Measurements from ENCODE around the gene NAGA. TPM values are rescaled to one million over a fixed set of nuclear protein-coding genes. Genes with fewer than 3 reads are reported as not detected.

NAGA gene
- total RNA-seq, 4 donors from 2014 or later: 9.5 to 44.0 (median 28.8) TPM

DNA sequence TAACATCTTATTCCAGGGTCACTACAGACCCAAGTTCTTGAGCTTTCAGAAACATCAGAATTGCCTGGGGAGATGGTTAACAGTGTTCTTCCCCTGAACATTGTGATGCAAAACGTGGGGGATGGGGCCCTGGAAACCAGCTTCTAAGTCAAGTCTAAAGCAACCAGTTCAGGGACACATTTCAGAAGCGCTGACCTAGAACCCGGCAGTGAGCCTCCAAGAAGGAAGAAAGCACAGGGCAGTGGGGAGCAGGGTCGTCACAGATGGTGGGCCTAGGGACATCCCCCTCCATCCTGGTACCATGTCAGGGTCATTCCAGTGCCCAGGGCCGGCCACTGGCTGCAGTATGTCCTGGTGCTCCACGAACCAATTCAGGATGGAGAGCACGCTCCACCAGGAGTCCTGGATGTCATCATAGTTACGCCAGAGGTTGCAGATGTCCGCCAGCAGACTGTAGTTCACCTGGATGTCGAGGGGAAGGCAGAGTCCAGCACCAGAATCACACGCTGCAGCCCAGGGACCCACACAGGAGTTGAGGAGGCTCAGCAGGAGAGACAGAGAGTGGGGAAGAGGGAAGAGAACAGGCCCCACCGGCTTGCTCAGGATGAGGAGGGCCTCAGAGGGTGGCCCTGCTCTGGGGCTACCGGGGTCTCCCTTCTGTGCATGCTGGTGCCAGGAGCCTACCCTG, 5.0 kb downstream of the NAGA start:
- TF ChIP-seq POLR2A (IDR thresholded peaks at IDR 0.05) (no peak), CTCF (IDR thresholded peaks at IDR 0.05) (no peak)
- Histone ChIP-seq H3K9me3 (no peaks in the 10 kb centered on the region), H3K27me3 (no peaks in the 10 kb centered on the region), H3K36me3 (no peaks in the 10 kb centered on the region), H3K4me3 (no peak overlapping the region), H3K27ac (no peak overlapping the region), H3K4me1 (peaks cover 0 to 5% of the 10 kb centered on the region in 2 donors)
- no peak for DNase-seq
- intact Hi-C loops (cut with DNase I; ENCODE audit: low total_unique reads): no loop called here

DNA sequence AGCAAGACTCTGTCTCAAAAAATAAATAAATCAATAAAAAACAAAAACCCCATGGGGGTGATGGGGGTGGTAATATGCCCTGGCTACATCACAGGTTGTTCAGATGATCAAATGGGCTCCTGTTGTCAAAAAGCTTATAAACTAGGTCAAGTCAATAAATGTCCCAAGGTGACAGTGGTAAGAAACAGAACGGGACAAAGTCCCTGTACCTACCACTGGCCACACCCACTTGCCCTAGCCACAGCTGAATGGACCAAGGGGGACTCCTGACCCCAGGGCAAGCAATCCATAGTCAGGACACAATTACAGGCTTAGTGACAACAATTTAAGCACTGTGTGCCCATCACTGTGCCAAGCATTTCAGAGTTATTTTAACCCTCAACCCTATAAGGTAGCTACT, 6.0 kb downstream of the NAGA start:
- H3K36me3 ChIP-seq: no peaks in the 10 kb centered on the region

DNA sequence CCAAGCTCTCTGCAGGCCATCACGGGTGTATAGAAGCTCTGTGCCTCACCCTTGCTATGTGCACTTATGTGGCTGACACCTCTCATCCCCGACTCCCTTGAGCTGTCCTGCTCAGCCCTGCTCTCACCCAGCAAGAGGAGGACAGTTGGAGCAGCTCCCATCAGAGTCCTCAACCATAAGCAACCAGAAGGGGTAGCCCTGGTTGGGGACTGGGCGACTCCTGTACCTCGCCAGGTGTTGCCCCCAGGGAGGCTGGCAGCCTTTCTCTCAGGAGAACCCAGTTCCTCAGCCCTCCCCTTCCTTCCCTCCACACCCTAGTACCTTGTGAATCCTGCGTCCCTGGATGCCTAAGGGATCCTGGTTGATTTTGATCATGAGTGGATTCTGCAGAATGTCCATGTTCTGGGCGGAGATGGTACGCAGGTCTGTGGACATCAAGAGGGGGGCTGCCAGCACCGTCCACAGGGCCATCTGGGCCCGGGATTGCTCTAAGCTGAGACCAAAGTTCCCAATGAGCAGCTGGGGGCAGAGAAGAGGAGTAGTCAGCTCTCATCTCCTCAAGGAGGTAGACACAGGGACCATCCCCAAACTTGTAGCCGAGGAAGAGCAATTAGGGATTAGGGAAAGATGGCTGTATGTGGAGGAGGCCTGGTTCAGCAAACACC, 8.0 kb downstream of the NAGA start:
- no peaks in the 10 kb centered on the region for H3K36me3 ChIP-seq
- no peaks in the 10 kb centered on the region for H3K4me1 ChIP-seq
- TF ChIP-seq CTCF (IDR thresholded peaks at IDR 0.05) (no peak), POLR2A (IDR thresholded peaks at IDR 0.05) (no peak)
- H3K27ac ChIP-seq: no peak overlapping the region
- no peaks in the 10 kb centered on the region for H3K27me3 ChIP-seq
- H3K9me3 ChIP-seq: no peaks in the 10 kb centered on the region
- intact Hi-C loops (cut with DNase I; ENCODE audit: low total_unique reads): no loop called here
- H3K4me3 ChIP-seq: no peak overlapping the region
- DNase-seq: no peak

More for the DNA sequence above, 6.0 kb downstream of the NAGA start:
- Histone ChIP-seq H3K27ac (no peak overlapping the region), H3K4me3 (no peak overlapping the region), H3K9me3 (no peaks in the 10 kb centered on the region), H3K27me3 (no peaks in the 10 kb centered on the region), H3K4me1 (peaks cover 0 to 2% of the 10 kb centered on the region in 2 donors)
- intact Hi-C loops (cut with DNase I; ENCODE audit: low total_unique reads): no loop called here
- no peak for TF ChIP-seq POLR2A (IDR thresholded peaks at IDR 0.05)
- TF ChIP-seq CTCF (IDR thresholded peaks at IDR 0.05): no peak
- DNase-seq: no peak

DNA sequence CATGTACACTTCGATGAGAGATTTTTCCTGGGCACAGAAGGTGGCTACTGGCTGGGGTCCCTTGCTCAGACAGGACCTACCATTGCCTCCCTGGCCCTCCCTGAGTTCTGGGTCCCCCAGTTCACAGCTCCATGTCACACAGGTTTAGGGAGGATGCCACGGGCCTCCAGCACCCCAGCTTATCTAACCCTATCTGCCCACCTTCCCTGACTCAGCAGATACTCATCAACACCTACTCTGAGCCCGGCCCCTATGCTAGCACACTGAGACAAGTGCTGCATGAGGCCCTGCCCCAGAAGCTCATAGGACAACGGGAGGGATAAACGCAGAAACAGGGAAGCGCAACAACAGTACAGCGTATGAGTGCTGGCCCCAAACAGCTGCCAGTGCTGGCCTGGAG, 9.6 kb downstream of the NAGA start:
- Histone ChIP-seq H3K9me3 (peaks cover 0 to 8% of the 10 kb centered on the region in 2 donors), H3K27ac (no peak overlapping the region), H3K36me3 (no peaks in the 10 kb centered on the region), H3K4me1 (no peaks in the 10 kb centered on the region), H3K4me3 (no peak overlapping the region), H3K27me3 (no peaks in the 10 kb centered on the region)
- DNase-seq: no peak
- intact Hi-C loops (cut with DNase I; ENCODE audit: low total_unique reads): no loop called here
- no peak for TF ChIP-seq CTCF (IDR thresholded peaks at IDR 0.05)
- no peak for TF ChIP-seq POLR2A (IDR thresholded peaks at IDR 0.05)

DNA sequence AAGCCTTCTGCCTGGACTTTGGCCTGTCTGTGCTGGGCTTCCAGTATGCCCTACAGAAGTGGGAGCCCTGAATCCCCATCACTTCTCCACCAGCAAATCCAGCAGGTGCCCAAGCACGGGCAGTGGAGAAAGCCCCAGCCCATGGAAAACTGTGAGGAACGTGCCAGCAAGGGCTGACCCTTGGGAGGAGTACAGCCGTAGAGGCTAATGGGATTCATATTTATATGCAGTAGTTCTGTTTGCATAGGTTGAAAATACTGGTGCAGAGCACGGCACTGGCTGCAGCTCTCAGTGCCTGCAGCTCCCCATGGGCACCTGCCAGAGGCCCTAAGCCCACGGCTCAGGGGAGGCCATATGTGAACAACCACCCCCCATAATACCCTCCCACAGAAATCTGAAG, 10.1 kb downstream of the NAGA start:
- no peaks in the 10 kb centered on the region for H3K36me3 ChIP-seq

More for the DNA sequence above, 10.1 kb downstream of the NAGA start:
- no peak for DNase-seq
- no peak for TF ChIP-seq CTCF (IDR thresholded peaks at IDR 0.05)
- no peak for TF ChIP-seq POLR2A (IDR thresholded peaks at IDR 0.05)
- H3K27me3 ChIP-seq: no peaks in the 10 kb centered on the region
- no peaks in the 10 kb centered on the region for H3K4me1 ChIP-seq
- intact Hi-C loops (cut with DNase I; ENCODE audit: low total_unique reads): no loop called here
- H3K9me3 ChIP-seq: peaks cover 0 to 8% of the 10 kb centered on the region in 2 donors
- H3K4me3 ChIP-seq: no peak overlapping the region
- no peak overlapping the region for H3K27ac ChIP-seq
